Stimulated activated CD4-positive, alpha-beta T cell treated with anti-CD3 and anti-CD28 coated beads, Interleukin-15, amount 100 ng/mL, for 48 hours (primary cell): ENCODE data around the gene SUGCT.
"Not testable (repeated sequence)": the region's sequence is repeated elsewhere in the genome, so short reads cannot be mapped to it uniquely, and the experiment has no call there.

ENCODE experiments used
- DNase-seq, 2 donors: peaks; one replicate each; pipeline ENCODE4 v3.0.0-alpha.2; 2020; ENCODE audit warnings: low read depth in 2 of 2

The SUGCT gene

GRCh38 chr7:40401406-40401805, 266.6 kb downstream of the SUGCT start:
- no peak for DNase-seq

DNA sequence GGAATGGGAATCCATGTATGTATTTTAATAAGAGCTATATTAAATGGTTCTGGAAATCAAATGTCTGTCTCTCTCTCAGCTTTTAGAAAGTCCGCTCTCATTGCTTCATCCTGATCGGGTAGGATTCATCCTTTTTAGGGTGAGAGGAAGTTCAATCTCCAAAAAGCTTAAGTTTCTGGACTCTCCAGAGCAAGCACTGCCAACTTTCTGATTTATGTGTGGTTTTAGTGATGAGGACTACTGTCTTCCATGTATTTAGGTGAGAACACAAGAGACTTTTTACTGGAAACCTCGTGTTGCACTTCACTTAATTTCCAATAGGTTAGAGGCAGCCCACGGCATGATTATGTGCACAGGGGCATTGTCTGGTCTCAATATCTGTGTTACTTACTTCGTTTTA, 267.9 kb downstream of the SUGCT start:
- DNase-seq, result no peak

- DNase-seq, result no peak
Measured at GRCh38 chr7:40403703-40404476, 269.1 kb downstream of the SUGCT start.

- DNase-seq, result no peak
Measured at GRCh38 chr7:40405991-40406390, 271.2 kb downstream of the SUGCT start.

DNA sequence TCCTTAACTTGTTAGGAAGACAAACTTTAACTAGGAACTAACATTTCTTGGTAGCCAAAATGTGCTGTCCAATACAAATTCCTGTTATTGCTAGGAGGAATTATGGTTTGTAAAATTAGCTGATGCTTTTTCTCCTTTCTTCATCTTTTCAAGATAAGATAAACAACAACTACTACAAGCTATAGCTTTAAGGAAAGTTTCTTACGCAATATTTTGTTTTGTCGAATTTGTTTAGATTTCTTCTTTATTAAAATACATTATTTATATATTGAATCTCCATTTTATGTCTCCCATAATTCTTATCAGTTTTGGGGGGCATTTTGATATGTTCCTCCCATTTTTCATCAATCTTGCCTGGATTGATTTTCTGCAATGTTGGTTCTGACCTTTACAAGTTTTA, 277.5 kb downstream of the SUGCT start:
- DNase-seq, result no peak

GRCh38 chr7:40414704-40415103, 279.9 kb downstream of the SUGCT start:
- not testable (repeated sequence) for DNase-seq

DNA sequence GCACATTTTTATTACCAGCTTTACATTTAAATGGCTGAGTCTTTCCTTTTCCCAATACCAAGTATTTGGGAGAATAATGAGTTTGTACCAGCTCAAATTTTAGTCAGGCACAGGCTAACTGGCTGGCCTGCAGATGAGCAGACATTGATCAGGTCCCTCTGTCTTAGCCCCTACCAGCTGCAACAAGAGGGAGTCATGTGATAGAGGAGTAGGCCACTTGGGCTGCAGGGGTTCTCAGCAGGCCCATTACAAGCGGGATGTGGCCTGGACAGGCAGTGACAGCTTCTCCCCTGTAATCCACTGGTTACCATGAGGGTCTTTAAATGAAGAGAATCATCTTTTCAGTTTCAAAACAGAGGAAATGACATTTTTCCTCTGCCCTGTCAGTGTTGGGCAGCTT, 283.6 kb downstream of the SUGCT start:
- DNase-seq, result no peak

- DNase-seq, result no peak
Measured at GRCh38 chr7:40418983-40419382, 284.2 kb downstream of the SUGCT start.

- DNase-seq, result no peak
Measured at GRCh38 chr7:40419806-40420205, 285.0 kb downstream of the SUGCT start.

GRCh38 chr7:40421433-40421832, 286.6 kb downstream of the SUGCT start:
- no peak for DNase-seq

DNA sequence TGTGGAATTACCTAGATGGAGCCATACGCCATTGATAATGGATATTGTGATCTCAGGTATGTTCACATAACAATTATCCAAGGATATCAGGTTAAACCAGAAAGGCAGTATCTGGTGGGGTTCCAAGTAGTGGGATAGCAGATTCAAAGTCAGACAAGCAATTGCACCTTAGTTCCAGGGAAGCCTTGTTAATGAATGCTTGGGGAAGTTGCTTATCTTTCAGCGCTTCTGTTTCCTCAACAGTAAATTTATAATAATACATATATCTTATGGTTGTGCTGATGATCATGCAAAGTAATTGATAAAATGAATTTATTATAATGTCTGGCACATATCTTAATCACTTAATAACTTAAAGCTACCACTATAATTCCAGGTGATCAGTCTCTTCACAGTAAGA, 290.9 kb downstream of the SUGCT start:
- no peak for DNase-seq

DNA sequence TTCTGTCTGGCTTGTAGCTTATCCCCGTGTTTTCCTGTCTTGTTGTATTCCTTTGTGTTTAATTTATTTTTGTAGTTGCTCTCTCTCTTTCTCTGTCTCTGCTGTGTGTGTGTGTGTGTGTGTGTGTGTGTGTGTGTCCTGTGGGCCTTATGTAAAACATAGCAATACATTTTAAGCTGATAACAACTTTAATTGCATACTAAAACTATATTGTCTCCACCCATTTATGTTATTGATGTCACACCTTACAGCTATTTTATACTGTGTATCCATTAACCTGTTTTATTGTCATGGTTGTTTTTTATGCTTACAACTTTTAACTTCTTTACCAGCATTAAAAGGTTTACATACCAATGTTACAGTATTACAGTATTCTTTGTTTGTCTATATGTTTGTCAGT, 293.6 kb downstream of the SUGCT start:
- DNase-seq, result no peak

DNA sequence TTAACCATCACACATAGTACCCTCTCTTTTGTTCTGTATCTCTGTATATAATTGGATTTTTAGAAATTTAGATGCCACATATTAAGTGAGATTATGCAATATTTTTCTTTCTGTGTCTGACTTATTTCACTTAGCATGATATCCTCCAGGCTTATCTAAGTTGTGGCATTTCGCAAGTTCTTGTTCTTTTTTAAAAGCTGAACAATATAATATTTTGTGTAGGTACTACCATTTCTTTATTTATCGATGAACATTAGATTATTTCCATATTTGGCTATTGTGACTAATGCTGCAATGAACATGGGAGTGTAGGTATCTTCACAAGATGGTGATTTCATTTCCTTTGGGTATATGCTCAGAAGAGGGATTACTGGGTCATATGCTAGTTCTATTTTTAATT, 295.0 kb downstream of the SUGCT start:
- DNase-seq, result no peak

- DNase-seq, result no peak
Measured at GRCh38 chr7:40432046-40432445, 297.2 kb downstream of the SUGCT start.

DNA sequence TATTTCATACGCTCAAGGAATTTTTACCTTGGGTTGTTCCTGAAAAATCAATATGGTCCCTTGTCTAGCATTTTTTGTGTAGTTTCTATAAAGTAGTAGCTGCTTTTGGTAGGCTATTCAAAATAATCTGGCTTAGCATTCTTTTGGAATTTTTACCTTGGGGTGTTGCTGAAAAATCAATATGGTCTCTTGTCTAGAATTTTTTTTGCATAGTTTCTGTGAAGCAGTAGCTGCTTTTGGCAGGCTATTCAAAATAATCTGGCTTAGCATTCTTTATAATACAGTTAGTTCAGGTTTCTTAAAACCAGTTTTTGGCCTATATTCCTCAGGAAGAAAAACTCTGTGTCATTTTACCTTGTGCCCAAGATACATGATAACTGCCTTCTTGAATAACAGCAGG, 301.9 kb downstream of the SUGCT start:
- DNase-seq, result no peak

GRCh38 chr7:40437498-40437897, 302.7 kb downstream of the SUGCT start:
- DNase-seq, result no peak

- DNase-seq, result no peak
Measured at GRCh38 chr7:40437936-40438634, 303.3 kb downstream of the SUGCT start.

GRCh38 chr7:40439686-40440085, 304.9 kb downstream of the SUGCT start:
- DNase-seq, result no peak

DNA sequence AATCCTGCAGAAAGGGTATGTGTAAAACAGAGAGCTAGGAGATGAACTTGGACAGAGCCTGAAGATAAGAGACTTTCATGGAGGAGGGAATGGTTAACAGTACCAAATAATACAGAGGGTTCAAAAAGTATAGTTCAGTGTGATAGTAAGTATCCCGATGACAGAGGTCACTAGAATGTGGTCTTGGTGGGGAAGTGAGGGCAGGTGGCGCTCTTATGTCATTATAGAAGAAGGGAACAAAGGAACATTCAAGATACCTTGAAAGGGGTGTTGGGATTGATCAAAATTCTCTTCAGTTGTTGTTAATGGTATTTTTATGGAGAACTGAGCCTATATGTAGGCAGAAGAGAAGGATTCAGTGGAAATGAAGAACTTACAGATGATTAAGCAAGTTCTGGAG, 312.5 kb downstream of the SUGCT start:
- DNase-seq, result no peak

DNA sequence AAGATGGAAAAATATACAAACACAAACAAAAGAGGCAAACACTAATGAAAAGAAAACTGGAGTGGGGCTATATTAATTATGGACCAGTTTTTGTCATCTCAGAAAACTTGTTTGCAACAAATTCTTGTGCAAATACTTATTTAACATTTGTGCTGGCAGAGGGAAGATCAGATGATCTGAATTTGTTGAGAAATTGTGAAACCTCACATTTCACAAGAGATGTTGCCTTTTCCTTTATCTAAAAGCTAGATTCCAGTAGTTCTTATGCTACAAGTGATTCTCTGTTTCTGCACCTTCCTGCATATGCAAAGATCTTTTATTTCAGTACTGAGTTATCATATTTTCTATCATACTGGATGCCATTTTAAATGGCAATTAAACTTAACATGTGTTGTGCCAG, 320.7 kb downstream of the SUGCT start:
- no peak for DNase-seq

DNA sequence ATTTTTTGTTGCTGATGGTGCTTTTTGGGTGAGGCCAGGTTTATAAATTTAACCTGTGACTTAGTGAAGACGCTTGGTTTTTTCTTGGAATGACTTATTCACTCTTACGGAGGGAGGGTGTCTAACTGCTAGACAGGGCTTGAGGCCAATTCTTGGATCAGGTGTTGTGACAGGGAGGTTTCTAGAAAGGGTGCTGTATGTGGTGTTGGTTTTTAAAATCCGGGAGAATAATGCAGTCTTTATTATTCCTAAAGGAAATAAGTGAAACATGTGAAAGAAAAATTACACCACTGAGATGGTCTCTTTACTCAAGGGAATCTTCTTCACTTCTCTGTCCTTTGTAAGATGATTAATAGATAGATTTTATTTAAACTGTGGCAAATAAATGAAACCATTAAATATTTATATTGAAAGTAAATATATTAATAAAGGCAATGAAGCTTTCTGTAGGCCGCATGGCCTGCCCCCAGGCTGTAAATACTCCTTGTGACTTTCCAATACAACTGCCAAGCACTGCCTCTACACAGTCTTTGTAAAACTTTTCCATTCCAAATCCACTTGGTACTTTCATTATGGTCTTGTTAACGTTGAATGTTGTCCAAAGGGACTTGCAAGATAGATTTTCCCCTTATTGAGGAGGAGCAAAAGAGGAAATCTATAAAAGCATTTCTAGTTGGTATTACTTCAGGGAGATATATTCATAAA, 323.1 kb downstream of the SUGCT start:
- no peak for DNase-seq

GRCh38 chr7:40463446-40463845, 328.6 kb downstream of the SUGCT start:
- no peak for DNase-seq
